HepG2 (cell line): ENCODE measurements around the gene PRM3. TPM values are rescaled to one million over a fixed set of nuclear protein-coding genes. Genes with fewer than 3 reads are reported as not detected.
A peak's percentile ranks its signal among the peaks of the same experiment; 100 is the strongest.

Experiments used
- ATAC-seq: fragments of 200-7000 bp; cut with Tn5 transposase; 3 replicates; pipeline ENCODE4 v1.9.1; 2020; ENCODE audit warnings: mild to moderate bottlenecking, moderate library complexity
- BruUV-seq: library from RNA; stranded (reverse); fragments of 400-500 nt; replicated peaks from 2 replicates; lab custom pipeline; 2021; lab: Mats Ljungman, UMichigan
- CTCF ChIA-PET: fragments of 300-600 bp; formaldehyde crosslinking; extraction: SDS; loops from one replicate; lab custom pipeline; 2021; ENCODE audit warnings: low total read pairs, inconsistent platforms, low intra/inter-chr PET ratio; lab: Yijun Ruan, JAX
- POLR2A ChIA-PET: fragments of 350-600 bp; sonication (Branson Sonifier 250); formaldehyde crosslinking; loops from one replicate; lab custom pipeline; 2020; ENCODE audit warnings: antibody characterized with exemption, inconsistent platforms; lab: Yijun Ruan, JAX
- DNase-seq: peaks from one replicate; pipeline ENCODE4 v3.0.0-alpha.2; 2015; ENCODE audit warnings: low spot score
- FAIRE-seq: peaks from 3 replicates; lab custom pipeline; 2011; peaks lifted over from hg19 to GRCh38; lab: Jason Lieb, UNC
- H2AFZ ChIP-seq: one replicate; pipeline ENCODE4 v1.6.1; 2011; ENCODE audit warnings: low read length, inconsistent platforms
- H3K27ac ChIP-seq: fragments of 300-600 bp; 3 replicates; pipeline ENCODE4 v1.8.0; 2011; ENCODE audit warnings: mixed run types, mild to moderate bottlenecking, mixed read lengths, low read length, inconsistent platforms; ENCODE audit not compliant: insufficient read depth; ENCODE audit errors: extremely low read length
- H3K27me3 ChIP-seq, 2 experiments: fragments of 200-600 bp in 1 of 2; 2 replicates in 1 of 2; 3 replicates in 1 of 2; pipeline versions ENCODE4 v1.6.0 to v1.8.0; 2011; ENCODE audit warnings: low read length in 2 of 2, mild to moderate bottlenecking in 2 of 2, moderate library complexity in 2 of 2, inconsistent platforms in 1 of 2; ENCODE audit not compliant: insufficient read depth in 2 of 2, control insufficient read depth in 1 of 2
- H3K36me3 ChIP-seq, 2 experiments: fragments of 200-600 bp in 1 of 2; replicated peaks in 1 of 2; 2 replicates in 1 of 2; 3 replicates in 1 of 2; pipeline versions ENCODE4 v1.5.1 to v1.8.0; 2011; ENCODE audit warnings: low read length in 2 of 2, inconsistent platforms in 1 of 2; ENCODE audit not compliant: insufficient read depth in 2 of 2, control insufficient read depth in 1 of 2
- H3K4me1 ChIP-seq: 2 replicates; pipeline ENCODE4 v1.5.1; 2012; ENCODE audit warnings: low read length, inconsistent platforms; ENCODE audit not compliant: insufficient read depth
- H3K4me2 ChIP-seq: 2 replicates; pipeline ENCODE4 v1.6.0; 2011; ENCODE audit warnings: low read depth, low read length, inconsistent platforms
- H3K4me3 ChIP-seq, 3 experiments: fragments of 200-600 bp in 1 of 3; sonication (generic), shearing (Covaris generic) in 1 of 3; replicated peaks in 1 of 3; 2 replicates each; pipeline ENCODE4 v1.5.1; 2011 to 2016; ENCODE audit warnings: low read length in 3 of 3, inconsistent platforms in 2 of 3, low read depth in 2 of 3, mild to moderate bottlenecking in 2 of 3, control low read depth in 1 of 3, mixed read lengths in 1 of 3; ENCODE audit not compliant: insufficient read depth in 1 of 3
- H3K79me2 ChIP-seq: one replicate; pipeline ENCODE4 v1.6.1; 2011; ENCODE audit warnings: low read length, inconsistent platforms; ENCODE audit not compliant: insufficient read depth
- H3K9ac ChIP-seq: 2 replicates; pipeline ENCODE4 v1.6.0; 2011; ENCODE audit warnings: mild to moderate bottlenecking, low read depth, low read length, inconsistent platforms; ENCODE audit not compliant: insufficient read depth
- H3K9me3 ChIP-seq: 2 replicates; pipeline ENCODE4 v1.5.1; 2012; ENCODE audit warnings: mild to moderate bottlenecking, low read length
- H4K20me1 ChIP-seq: 2 replicates; pipeline ENCODE4 v1.6.0; 2011; ENCODE audit warnings: inconsistent platforms, mild to moderate bottlenecking, low read length, moderate library complexity; ENCODE audit not compliant: insufficient read depth
- BCL6 ChIP-seq: IDR thresholded peaks from 2 replicates; pipeline ENCODE4 v1.6.1; 2016; ENCODE audit warnings: missing genetic modification reagents, missing compliant biosample characterization
- FOSL2 ChIP-seq: sonication (generic); formaldehyde crosslinking; IDR thresholded peaks from 2 replicates; pipeline ENCODE4 v1.4.0; 2020; ENCODE audit warnings: missing genetic modification reagents
- GZF1 ChIP-seq: sonication (generic); formaldehyde crosslinking; IDR thresholded peaks from 2 replicates; pipeline ENCODE4 v1.5.1; 2020; ENCODE audit warnings: mild to moderate bottlenecking, missing genetic modification reagents
- HOMEZ ChIP-seq: IDR thresholded peaks from 2 replicates; pipeline ENCODE4 v1.6.1; 2016; ENCODE audit warnings: low read depth
- JUND ChIP-seq: sonication (generic); formaldehyde crosslinking; IDR thresholded peaks from 2 replicates; pipeline ENCODE4 v1.8.0; 2022; ENCODE audit warnings: mild to moderate bottlenecking, missing genetic modification reagents
- KLF11 ChIP-seq: IDR thresholded peaks from 2 replicates; pipeline ENCODE4 v1.6.1; 2016; ENCODE audit warnings: missing compliant biosample characterization
- SKI ChIP-seq: fragments of 450-650 bp; IDR thresholded peaks from one replicate; pipeline ENCODE4 v1.6.1; 2018; ENCODE audit warnings: mild to moderate bottlenecking; ENCODE audit not compliant: partially characterized antibody
- SP2 ChIP-seq: sonication (generic); formaldehyde crosslinking; IDR thresholded peaks from 2 replicates; pipeline ENCODE4 v1.5.1; 2020; ENCODE audit warnings: mild to moderate bottlenecking, missing genetic modification reagents
- ZBTB33 ChIP-seq: sonication (generic); formaldehyde crosslinking; IDR thresholded peaks from 2 replicates; pipeline ENCODE4 v1.4.0; 2020; ENCODE audit warnings: missing genetic modification reagents
- ZNF20 ChIP-seq: sonication (generic); formaldehyde crosslinking; IDR thresholded peaks from 2 replicates; pipeline ENCODE4 v1.4.0; 2020; ENCODE audit warnings: mild to moderate bottlenecking, moderate library complexity, missing genetic modification reagents
- ZNF468 ChIP-seq: sonication (generic); formaldehyde crosslinking; IDR thresholded peaks from 2 replicates; pipeline ENCODE4 v1.8.0; 2022; ENCODE audit warnings: mild to moderate bottlenecking, moderate library complexity, missing genetic modification reagents
- ZNF780A ChIP-seq: sonication (generic); formaldehyde crosslinking; IDR thresholded peaks from 2 replicates; pipeline ENCODE4 v1.8.0; 2022; ENCODE audit warnings: mild to moderate bottlenecking, missing genetic modification reagents, moderate library complexity
- ZNF800 ChIP-seq: sonication (generic); formaldehyde crosslinking; IDR thresholded peaks from 2 replicates; pipeline ENCODE4 v1.4.0; 2020; ENCODE audit warnings: missing genetic modification reagents
- WGBS: methylation state at CpG from one replicate; pipeline ENCODE4 v1.1.6; 2017; ENCODE audit warnings: low lambda C conversion rate; 5-methylcytosine and 5-hydroxymethylcytosine counted together
- in situ Hi-C: cut with HindIII; loops from 2 replicates; pipeline ENCODE4 v1.10.0; 2017; ENCODE audit warnings: low pct_unique_long_range_greater_than_20kb; ENCODE audit not compliant: extremely low pct_ligation_motif_present
- intact Hi-C: fragments of 100-400 bp; cut with micrococcal nuclease; formaldehyde crosslinking; loops from one replicate; pipeline ENCODE4 v1.10.0; 2022; ENCODE audit not compliant: unreplicated experiment
- polyA plus RNA-seq, 8 experiments: library from polyadenylated mRNA; depleted of rRNA in 3 of 8; stranded (reverse) in 7 of 8; unstranded in 1 of 8; fragments of >200 nt; fragmentation: Illumina TruSeq in 4 of 8; extraction: Trizol in 4 of 8; gene quantifications; 2 replicates each; pipeline versions ENCODE4 v1.2.1 to v1.2.3, GENCODE V29; 2011 to 2016; ENCODE audit warnings: low read depth in 4 of 8, missing spikeins in 1 of 8, mixed read lengths in 1 of 8; ENCODE audit not compliant: insufficient read depth in 1 of 8
- total RNA-seq, 5 experiments: library from RNA; depleted of rRNA; stranded (reverse); fragments of >200 nt; fragmentation: Illumina TruSeq; extraction: Trizol; gene quantifications; 2 replicates each; pipeline ENCODE4 v1.2.3, GENCODE V29; 2016; ENCODE audit warnings: low read depth in 1 of 5

PRM3 gene
- total and polyA plus RNA-seq, 2 of the 13 experiments (the other 11 are each of a cell fraction or from before 2014, with no cell fraction given): not detected

GRCh38 chr16:11238272-11239202 lies 34.9 kb downstream of the PRM3 start (continued):
- TF ChIP-seq ZNF20 (CRISPR knock-in tag) (no peak), JUND (CRISPR knock-in tag) (peak; percentile 45; the same call in 1 of the 2 replicates)

- CTCF ChIA-PET: no interaction called here
- no peak overlapping the region for H3K9ac ChIP-seq
- POLR2A ChIA-PET: interaction anchor here (1.5 to 2.7 kb wide), 2 partner anchors 15 to 19 kb away, joined by 4 to 20 read pairs; partner anchors contain the start of gene SOCS1
- BruUV-seq: no TSS peak
- H3K4me1 ChIP-seq: peaks cover 38% of the 10 kb centered on the region
- intact Hi-C loops: no loop called here
- no peaks in the 10 kb centered on the region for H3K79me2 ChIP-seq
- in situ Hi-C loops: no loop called here
- H2AFZ ChIP-seq: no peak overlapping the region
- DNase-seq (no peak), FAIRE-seq (no peak), ATAC-seq (no peak)
- H3K27ac ChIP-seq: no peak overlapping the region
- peaks cover 2 to 21% of the 10 kb centered on the region in 2 experiments; a peak in 3 of 5 replicates for H3K27me3 ChIP-seq
- no peak overlapping the region for H3K4me3 ChIP-seq
- H3K4me2 ChIP-seq: no peak overlapping the region
- H3K9me3 ChIP-seq: no peaks in the 10 kb centered on the region
- no peaks in the 10 kb centered on the region for H3K36me3 ChIP-seq
- H4K20me1 ChIP-seq: no peaks in the 10 kb centered on the region
- 59% methylated on average over 10 of the region's 10 CpGs for WGBS
- TF ChIP-seq BCL6 (CRISPR knock-in tag): no peak
- no peak for TF ChIP-seq ZNF468 (CRISPR knock-in tag)
- TF ChIP-seq SP2 (CRISPR knock-in tag): no peak
- no peak for TF ChIP-seq GZF1
- TF ChIP-seq SKI: no peak
- no peak for TF ChIP-seq FOSL2
- no peak for TF ChIP-seq KLF11 (CRISPR knock-in tag)
- TF ChIP-seq ZNF800 (CRISPR knock-in tag): no peak
- TF ChIP-seq ZNF780A: no peak
- no peak for TF ChIP-seq HOMEZ (CRISPR knock-in tag)
- TF ChIP-seq ZBTB33: no peak
These were observed 36.8 kb downstream of the PRM3 start for GRCh38 chr16:11236461-11237254.
